Stimulated activated CD8-positive, alpha-beta memory T cell treated with anti-CD3 and anti-CD28 coated beads, Interleukin-15, amount 100 ng/mL, for 1 hour (primary cell): ENCODE data around the gene RXRA.
"Not testable (repeated sequence)": the region's sequence is repeated elsewhere in the genome, so short reads cannot be mapped to it uniquely, and the experiment has no call there.

Experiments used
- DNase-seq: peaks from one replicate; pipeline ENCODE4 v3.0.0-alpha.2; 2020; ENCODE audit warnings: low read depth

RXRA gene

DNA sequence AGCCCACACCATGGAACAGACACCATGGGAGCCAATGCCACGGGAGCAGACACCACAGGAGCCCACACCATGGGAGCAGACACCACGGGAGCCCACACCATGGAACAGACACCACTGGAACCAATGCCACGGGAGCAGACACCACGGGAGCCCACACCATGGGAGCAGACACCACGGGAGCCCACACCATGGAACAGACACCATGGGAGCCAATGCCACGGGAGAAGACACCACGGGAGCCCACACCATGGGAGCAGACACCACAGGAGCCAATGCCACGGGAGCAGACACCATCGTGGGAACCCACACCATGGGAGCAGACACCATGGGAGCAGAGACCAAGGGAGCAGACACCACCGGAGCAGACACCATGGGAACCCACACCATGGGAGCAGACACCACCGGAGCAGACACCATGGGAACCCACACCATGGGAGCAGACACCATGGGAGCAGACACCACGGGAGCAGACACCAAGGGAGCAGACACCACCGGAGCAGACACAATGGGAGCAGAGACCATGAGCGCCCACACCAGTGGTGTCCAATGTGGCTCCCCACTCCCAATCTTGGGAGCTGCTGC, 17.5 kb upstream of the RXRA start:
- not testable (repeated sequence) for DNase-seq

DNA sequence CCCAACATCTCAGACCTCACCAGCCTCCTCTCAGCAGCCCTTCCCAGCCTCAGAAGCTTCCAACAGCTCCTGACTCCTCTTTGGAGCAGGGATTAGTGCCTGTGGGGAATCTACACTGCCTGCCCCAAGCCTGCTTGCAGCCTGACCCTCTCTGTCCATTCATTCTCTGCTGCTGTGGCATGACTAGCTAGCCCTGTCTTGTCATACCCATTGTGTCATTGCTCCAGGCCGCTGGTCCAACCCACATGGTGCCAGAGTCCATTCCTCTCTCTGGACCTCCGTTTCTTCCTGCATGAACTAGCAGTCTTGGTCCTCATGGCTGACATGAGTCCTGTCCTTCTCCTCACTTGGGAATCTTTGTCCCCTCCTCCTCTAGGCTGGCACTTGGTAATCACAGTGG, 12.8 kb upstream of the RXRA start:
- DNase-seq, result no peak

DNA sequence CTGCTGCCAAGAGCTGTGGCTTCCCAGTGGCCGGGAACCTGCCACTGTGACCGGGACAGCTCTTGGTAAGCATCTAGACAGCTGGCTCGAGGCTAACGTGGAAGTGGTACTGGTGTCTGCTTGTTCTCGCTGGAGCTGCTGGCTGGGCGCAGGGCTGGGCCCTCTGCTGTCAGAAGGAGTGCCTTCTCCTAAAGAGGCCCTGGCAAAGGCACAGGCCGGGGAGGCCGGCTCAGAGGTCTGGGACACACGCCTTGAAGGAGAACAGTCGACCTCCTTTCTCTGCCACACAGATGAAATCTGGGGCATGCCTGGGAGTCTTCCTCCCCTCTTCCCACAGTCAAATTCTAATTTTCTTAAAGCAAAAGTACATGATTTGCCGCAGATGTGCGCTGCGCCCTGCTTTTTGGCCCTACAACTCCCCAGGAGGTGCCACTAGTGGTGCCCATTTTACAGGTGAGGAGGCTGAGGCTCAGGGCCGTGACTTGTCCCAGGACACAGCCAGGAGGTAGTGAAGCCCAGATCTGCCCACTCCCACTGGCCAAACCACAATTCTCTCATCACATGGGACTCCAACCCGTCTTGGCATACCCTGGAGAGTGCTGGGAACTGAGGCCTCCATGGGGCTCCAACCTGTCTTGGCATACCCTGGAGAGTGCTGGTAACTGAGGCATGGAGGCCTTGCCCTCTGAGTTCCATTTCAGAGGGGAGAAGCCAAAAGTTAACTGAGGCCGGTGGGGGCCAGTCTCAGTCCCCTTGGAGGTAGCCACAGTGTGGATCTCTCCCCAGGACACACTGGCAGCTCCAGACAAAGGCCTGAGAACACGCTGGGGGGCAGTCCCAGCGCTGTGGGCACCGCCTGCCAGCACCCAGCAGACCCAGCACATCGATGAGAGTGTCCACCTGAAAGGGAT, 12.0 kb upstream of the RXRA start:
- no peak for DNase-seq

DNA sequence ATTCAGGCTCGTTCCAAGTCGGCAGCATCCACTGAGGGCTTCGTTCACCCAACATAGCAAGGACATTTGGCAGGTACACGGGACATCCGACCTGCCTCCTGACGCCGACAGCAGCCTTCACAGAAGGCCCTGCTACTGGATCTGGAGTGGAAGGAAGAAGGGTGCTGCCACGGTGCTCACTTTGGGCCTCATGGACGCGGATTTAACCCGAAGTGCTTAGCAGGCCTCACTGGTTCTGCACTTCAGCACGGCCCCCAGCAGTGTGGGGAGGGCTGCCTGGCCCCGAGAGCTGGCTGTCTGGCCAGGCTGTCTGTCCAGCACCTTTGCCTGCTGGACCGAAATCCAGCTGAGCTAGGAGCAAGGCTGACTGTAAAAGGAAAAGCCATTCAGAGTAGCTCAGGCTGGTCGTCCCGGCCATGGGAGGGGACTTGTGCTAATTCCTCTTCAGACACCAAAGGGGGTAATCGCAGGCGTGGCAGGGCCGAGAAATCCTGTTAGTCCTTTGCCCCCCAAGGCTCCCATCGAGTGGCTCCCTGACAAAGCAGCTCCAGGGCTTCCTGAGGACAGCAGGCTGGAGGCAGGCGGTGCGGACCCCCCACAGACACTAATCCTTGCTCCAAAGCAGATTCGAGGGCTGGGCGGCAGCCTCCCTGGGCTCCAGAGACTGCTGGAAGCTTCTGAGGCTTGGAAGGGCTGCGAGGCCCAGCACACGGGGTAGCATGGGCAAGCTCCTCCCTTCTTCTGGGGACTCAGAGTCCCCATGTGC, 11.1 kb upstream of the RXRA start:
- DNase-seq, result no peak

DNA sequence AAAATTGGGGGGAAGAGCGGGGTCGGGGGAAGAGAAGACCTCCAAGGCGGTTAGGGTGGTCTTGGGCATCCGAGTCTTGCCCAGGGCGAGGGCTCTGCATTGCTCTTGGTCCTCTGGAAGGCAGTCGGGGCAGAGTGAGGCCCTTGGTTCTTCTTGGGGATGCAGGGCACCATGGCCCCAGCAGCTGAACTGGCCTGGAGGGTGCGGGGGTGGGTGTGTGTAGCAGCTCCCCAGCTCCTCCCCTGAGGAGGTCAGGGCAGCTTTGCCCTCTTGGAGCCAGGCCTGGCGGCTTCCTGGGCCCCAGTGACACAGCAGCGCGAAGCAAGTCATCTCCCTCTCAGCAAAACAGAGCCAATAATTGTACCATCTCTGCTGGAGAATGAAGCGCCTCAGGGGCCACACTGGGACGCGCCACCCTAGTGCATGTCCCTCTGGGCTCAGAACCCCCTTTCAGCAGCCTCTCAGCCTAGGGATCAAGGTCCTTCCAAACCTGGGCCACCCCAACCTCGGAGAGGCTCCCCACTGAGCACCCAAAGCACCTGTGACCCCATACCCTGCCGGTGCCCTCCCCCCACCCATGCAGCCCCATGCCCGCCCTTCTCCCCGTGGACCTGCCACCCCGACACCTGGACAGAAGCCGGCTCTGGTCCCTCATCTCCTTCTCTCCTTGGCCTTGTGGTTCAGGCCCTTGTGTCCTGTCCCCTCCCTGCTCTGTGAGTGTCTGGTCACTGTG, 10.4 kb upstream of the RXRA start:
- DNase-seq, result no peak

DNA sequence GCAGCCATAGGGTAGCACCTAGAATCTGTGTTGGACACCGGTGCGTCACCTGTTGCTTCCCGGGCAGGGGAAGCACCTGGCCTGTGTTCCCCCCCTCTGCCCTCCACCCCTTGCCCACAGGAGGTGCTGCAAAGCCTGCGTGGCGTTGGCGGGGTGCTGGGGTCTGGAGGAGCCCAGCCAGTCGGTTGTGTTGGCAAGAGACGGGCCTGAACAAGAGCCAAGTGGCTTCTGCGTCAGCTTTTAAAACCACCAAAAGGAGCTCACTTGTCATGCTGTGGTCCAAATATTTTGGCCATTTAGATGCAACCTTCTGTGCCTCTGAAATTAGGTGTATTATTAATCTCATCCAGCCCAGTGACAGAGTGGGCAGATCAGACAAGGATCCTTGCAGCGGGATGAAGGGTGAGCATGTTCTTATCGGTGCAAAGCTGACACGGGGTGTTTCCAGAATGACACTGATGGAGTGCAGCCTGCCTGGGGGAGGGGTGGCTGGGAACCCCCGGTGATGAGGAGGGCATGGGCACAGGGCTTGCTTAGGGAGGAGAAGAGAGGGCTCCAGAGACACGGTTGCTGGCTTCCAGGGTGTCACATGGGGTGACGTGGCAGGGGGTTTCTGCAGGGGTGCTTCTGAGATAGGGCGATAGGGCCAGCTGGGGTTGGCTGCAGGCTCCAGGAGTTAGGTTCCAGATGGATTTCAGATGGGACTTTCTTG, 9.7 kb upstream of the RXRA start:
- no peak for DNase-seq

DNA sequence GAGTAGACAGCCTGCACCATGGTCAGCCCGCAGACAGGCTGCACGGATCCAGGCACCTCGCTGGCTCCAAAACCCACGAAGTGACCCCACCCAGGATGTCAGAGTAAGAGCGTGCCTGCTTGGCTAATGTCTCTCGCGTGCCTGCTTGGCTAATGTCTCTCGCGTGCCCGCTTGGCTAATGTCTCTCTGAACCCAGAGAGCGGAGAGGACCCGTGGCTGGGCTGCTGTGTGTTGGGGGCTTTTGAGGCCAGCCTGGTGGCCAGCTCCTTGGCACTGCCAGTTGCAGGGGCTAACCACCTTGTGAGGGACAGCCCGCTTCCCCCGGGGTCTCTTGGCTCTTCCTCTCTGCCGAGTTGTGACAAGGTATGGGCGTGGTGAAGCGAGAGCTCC, 8.9 kb upstream of the RXRA start:
- DNase-seq, result no peak

DNA sequence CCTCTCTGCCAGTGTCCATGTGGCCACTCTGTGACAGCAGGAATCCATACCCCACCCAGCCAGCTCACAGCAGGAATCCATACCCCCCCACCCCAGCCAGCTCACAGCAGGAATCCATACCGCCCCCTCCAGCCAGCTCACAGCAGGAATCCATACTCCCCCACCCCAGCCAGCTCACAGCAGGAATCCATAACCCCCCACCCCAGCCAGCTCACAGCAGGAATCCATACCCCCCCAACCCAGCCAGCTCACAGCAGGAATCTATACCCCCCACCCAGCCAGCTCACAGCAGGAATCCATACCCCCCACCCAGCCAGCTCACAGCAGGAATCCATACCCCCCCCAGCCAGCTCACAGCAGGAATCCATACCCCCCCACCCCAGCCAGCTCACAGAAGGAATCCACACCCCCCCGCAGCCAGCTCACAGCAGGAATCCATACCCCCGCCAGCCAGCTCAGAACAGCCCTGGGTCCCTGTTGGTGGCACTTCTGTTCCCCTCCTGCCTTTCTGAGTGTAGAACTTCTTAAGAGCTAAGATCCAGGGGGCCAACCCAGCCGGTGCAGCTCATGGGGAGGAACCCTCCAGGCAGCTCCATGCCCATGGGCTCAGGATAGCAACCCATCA, 8.4 kb upstream of the RXRA start:
- DNase-seq, result no peak

DNA sequence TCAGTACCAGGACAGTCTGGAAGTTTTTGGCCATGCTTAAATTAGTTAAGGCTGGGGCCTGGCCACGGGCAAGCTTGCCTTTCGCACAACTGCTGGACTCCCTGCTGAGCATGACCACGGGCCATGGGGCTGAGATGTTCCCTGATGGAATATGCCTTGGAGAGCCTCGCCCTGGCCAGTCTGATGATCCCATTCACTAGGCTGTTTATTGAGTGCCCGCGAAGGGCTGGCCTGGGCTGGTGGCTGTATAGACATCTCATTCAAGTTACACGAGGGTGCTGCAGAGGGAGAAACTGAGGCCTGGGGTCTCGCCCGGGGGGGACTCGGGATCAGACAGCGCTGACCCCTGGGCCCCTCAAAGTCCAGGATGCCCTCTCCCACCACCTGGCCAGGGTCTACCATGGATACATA, 7.8 kb upstream of the RXRA start:
- DNase-seq, result no peak

DNA sequence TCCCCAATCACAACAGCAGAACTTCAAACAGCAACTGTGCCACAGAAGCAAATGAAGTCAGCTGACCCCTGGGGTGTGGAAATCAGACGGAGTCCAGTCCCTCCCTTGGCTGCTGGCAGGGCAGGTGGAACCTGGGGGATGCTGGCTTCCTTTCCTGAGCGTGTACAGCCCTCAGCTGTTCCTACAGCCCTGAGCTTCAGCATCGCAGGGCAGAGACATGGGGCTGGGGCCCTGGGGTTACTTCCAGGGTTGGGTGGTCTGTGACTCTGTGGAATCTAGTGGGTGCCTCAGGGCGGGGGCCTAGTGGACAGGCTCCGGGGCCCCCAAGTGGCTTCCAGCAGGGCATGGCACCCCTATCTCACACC, 7.3 kb upstream of the RXRA start:
- DNase-seq, result no peak

DNA sequence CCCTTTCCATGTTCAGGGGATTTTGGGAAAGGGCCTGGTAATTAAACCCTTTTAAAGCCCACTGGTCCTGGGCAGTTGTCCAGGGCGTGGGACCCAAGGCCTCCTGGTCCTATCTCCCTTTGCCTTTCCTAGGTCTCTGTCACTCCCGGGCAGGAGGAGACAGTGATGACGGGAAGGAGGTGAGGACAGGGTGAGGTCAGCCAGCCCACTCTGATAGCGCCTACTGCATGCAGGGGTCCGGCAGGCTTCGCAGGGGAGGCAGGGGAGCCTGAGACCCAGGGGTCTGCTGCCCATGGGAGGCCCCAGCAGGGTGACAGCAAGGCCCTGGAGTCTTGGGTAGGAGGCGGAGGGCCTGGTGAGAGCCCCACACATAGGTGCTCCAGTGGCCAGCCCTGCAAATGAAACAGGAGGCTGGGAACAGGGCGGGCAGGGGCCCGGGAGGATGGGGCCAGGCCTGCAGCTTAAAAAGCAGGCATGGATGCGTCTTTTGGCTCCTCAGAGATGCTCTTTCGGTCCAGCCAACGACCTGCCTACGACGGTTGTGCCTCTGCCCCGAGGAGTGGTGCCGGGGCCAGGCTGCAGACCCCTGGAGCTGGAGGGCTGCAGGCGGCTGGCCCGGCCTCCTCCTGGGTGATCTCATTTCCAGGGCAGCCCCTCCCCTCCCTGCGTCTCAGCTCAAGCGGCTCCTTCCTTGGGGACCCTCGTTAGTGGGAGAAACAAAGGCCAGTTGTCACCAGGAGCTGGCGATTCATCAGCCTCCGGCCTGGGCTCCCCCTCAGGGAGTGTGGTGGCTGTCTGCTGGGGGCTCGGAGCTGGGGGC, 6.7 kb upstream of the RXRA start:
- DNase-seq, result no peak

DNA sequence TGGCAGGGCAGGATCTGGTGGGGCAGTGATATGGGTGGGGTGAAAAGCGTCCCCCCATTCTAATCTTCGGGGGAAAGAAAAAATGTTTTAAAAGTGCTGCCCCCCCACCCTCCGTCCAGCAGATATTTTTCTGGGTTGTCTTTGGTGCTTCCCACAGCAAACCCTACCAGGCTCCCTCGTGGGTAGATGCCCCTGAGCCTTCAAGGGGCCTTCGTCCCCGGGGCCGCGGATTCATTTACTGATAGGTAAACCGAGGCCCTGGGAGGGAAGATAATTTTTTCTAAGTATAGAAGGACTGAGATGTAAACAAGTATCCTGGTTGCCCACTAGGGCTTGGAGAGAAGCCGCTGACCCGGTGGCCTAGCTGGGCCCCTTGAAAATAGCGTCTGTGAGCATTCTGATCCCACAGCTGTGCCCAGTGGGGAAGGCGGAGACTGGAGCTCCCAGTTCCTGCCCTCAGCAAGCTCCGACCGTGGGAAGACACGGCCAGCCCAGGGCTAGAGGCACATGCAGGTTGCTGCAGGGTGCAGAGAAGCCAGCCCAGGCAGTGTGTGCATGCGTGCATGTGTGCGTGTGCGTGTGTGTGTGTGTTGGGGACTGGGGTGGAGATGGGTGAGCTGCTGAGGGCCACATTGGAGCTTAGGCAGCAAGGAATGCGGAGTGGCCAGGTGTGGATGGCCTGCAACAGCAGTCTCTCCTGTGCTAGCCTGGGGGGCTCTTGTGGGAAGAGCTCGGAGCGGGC, 6.0 kb upstream of the RXRA start:
- no peak for DNase-seq

DNA sequence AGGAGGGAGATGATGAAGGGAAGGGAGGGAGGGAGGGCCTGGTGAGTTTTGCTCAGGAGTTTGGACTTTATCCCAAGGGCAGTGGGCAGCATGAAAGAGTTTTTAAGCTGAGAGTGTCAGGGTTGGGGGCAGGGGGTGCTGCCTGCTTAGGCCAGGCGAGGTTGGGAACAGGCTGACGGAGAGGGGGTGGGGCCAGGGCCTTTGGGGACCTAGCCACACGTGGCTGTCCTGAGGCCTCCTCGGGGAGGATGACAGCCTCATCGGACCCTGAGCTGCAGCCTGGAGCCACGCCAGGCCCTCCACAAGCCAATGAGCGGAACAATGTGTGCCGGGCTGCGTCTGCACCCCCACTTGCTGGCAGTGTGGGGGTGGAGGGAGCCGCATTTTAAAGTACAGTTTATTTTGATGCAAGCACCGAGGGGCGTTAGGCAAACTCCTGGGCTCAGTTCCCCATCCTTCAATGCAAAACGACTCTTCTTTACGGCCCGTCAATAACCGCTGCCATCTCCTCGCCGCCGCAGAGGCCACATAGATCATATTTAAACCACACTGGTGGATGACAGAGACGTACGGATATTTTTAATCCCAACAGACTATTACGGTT, 5.3 kb upstream of the RXRA start:
- no peak for DNase-seq

DNA sequence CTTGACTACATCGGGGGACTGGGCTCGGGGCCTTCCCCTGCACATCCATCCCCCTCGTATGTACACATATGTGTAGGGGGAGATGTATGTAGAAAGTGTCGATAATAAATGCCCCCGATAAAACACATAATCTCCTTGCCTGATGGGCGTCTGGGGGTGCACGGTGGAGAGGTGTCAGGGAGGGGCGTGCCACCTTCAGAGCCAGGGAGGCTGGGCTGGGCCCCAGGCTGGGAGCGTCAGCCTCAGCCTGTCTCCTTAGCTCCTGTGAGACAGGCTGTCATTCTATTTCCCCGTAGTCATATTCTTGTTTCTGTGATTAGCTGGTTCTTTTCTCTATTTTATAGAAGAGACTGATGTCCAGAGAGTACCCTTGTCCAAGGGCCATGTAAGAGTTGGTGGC, 4.7 kb upstream of the RXRA start:
- DNase-seq, result no peak

DNA sequence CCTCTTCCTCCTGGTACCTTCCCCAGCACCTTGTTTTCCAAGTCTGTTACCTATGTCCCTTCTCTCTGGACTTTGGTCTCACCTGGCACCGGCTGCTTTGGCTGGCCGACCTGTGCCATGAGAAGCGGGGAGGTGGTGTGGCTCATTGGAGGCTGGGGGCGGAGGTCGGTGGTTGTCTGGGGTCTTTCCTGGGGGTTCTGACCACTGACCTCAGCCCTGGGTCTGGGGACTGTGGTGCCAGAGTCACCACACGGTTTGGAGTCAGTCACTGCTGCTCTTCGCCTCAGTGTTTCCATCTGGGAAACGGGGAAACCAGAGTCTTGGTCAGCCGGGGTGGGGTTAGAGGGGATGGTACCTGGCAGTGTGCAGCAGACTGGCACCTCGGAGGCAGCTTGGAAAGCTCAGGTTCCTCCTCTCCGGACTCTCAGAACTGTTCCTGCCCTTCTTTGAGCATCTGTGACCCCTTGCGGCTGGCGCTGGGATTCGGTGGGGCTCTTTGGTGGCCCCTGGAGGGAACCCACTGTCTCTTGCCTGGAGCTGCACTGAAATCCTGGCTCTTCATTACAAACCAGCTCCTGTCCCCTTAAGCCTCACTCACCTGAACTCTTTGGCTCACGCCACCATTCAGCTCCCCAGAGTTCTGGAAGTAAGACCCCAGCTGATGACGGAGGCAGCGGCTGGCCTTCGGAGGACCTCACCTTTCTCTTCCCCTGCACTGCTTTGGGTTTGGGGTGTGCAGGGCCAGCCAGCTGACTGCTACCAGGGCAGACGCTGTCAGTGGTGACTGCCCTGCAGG, 4.1 kb upstream of the RXRA start:
- no peak for DNase-seq

DNA sequence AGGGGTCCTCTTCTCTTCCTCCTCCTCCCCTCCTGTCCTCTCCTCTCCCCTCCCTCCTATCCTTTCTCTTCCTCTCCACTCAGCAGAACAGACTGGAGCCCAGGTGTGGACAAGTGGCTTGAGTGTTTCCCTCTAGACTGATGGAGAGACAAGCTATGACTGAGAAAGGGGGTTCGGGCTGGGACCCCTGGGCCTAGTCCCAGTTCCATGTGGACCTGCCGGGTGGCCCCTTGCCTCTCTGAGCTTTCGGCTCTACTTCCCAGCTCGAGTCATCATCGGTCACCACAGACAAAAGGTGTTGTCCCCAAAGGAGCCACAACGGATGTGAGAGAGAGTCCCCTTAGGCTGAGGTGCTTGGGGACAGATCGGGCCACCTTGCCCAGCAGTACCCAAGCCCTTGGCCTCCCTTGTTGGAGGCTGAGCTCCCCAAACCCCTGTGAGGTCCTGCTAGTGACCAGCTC, 3.4 kb upstream of the RXRA start:
- no peak for DNase-seq

DNA sequence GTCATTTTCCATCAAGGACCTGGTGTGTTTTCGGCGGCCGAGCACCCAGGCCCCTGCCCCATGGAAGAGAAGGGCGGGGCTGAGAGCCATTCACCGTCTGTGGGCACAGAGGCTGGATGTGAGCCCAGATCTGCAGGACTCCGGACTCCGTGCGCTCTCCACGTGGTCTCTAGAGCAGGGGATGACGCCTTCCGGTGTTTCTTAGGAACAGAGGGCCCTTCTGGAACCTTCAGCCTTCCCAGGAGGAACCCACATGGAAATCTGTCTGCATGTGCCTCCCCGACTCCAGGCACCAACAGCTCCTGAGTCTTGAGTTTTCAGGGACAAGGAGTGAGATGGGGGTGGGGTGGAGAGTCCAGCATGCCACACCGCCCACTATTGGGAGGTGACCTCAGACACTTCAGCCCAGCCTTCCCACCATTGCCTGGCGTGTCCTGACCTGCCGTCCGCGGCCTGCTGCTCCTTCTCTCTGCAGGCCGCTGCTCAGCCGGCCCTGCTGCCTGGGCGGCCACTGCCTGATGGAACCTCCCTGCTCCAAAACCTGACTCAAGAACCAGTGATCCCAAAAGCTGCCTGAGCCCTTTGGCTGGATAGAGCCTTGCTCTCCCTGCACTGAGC, 2.4 kb upstream of the RXRA start:
- DNase-seq, result no peak
